Measurements from ENCODE around the gene LIX1L.

DNA sequence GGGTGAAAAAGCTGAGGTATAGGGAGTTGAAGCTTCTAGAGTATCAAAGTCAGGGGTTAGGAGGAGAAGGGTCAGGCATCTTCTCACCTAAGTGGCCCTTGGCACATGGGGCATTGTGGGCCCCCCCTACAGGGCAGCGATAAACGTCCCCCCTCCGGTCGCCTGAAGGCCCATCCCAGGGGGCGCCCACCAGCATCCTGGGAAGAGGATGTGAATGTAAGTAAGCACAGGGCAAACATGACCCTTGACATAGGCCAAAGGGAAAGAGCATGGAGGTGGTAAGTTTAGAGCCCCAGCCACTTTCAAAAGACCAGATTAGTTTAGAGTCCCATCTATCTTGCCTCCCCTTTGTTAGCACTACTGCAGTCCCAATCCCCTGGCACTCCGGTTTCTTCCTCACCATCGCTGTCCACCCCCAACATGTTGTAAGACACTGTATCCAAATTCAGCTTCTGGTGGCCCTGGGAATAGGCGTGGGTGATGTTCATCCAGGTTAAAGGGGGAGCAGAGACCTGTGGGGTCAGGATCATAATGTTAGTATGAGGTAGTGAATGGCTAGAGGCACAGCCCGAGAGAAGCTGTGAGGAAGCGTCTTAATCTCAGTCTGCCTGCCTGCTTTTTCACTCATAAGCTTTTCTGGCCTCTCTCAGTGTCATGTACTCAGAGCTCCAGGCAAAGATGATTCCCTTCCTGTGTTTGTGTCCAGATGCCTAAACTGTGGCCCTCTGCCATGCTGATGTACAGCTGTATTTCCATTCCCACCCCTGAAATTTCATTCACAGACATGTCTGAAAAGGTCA lies 50.7 kb downstream of the LIX1L start:
- TF ChIP-seq POLR2AphosphoS5 (IDR thresholded peaks at IDR 0.05; ENCODE audit: low read depth, low read length) (no peak), TAF1 (IDR thresholded peaks at IDR 0.05; ENCODE audit: borderline replicate concordance, low read depth, low read length) (no peak), POLR2A (IDR thresholded peaks at IDR 0.05; ENCODE audit: low read depth, low read length) (no peak)

Measured in GM12892 (cell line).